Ramos (cell line): Measurements from ENCODE around the gene GLB1L.

ENCODE experiments used
- in situ Hi-C: fragments of 300-500 bp; cut with MboI; formaldehyde crosslinking; loops from one replicate; pipeline ENCODE4 v1.14.3; 2022; ENCODE audit warnings: low sequenced_read_pairs; ENCODE audit not compliant: unreplicated experiment

The GLB1L gene

GRCh38 chr2:219228911-219229304 is 16.3 kb downstream of the GLB1L start:
- in situ Hi-C loops, result no loop called here

GRCh38 chr2:219228041-219228910 is 17.0 kb downstream of the GLB1L start:
- in situ Hi-C loops, result no loop called here

- in situ Hi-C loops, result no loop called here
Observed at GRCh38 chr2:219225350-219225749, 19.9 kb downstream of the GLB1L start.

GRCh38 chr2:219223831-219224610 is 21.2 kb downstream of the GLB1L start:
- in situ Hi-C loops, result no loop called here

- in situ Hi-C loops, result no loop called here
Observed at GRCh38 chr2:219221957-219222518, 23.2 kb downstream of the GLB1L start.

- in situ Hi-C loops, result no loop called here
Observed at GRCh38 chr2:219220652-219221402, 24.4 kb downstream of the GLB1L start.

- in situ Hi-C loops, result no loop called here
Observed at GRCh38 chr2:219219784-219220532, 25.3 kb downstream of the GLB1L start.

GRCh38 chr2:219218732-219219701 is 26.2 kb downstream of the GLB1L start, which contains the start of gene ABCB6:
ABCB6 (minus strand) TSS chr2:219218958; CDS start chr2:219218673, 285 bp downstream.
- in situ Hi-C loops, result no loop called here

GRCh38 chr2:219218217-219218731 is 27.0 kb downstream of the GLB1L start:
- in situ Hi-C loops, result no loop called here

GRCh38 chr2:219216535-219216915 is 28.7 kb downstream of the GLB1L start:
- in situ Hi-C loops, result no loop called here

GRCh38 chr2:219215871-219216534 is 29.2 kb downstream of the GLB1L start:
- in situ Hi-C loops, result no loop called here

GRCh38 chr2:219214786-219215185 is 30.5 kb downstream of the GLB1L start:
- in situ Hi-C loops, result no loop called here

- in situ Hi-C loops, result no loop called here
Observed at GRCh38 chr2:219214141-219214540, 31.1 kb downstream of the GLB1L start.

GRCh38 chr2:219213486-219214071 is 31.7 kb downstream of the GLB1L start:
- in situ Hi-C loops, result no loop called here

- in situ Hi-C loops, result no loop called here
Observed at GRCh38 chr2:219213026-219213415, 32.2 kb downstream of the GLB1L start.

- in situ Hi-C loops, result no loop called here
Observed at GRCh38 chr2:219210886-219211362, 34.3 kb downstream of the GLB1L start.

- in situ Hi-C loops, result no loop called here
Observed at GRCh38 chr2:219210196-219210885, 34.9 kb downstream of the GLB1L start.
